ENCODE measurements around the gene GOPC. TPM values are rescaled to one million over a fixed set of nuclear protein-coding genes. Genes with fewer than 3 reads are reported as not detected.
A peak's percentile ranks its signal among the peaks of the same experiment; 100 is the strongest.

The GOPC gene
- total RNA-seq, 1 experiment from 2014 or later: 53.2 TPM

DNA sequence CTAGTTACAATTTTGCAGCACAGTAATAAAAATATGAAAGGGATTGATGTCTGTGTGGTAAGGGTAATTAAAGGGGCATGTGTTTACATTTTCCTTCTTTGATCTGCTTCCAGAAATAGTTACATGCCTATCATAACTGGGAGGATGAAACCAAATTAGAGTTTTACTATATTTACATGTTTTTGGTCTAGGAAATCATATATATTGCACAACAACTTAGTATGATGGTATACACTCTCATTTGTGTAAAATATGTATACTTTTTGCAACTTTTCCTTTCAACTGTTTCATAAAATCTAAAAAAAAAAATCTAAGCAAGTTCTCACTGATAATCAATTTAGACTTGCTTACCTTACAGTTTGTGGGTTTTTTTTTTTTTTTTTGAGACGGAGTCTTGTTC, 87.7 kb downstream of the GOPC start:
- Mint-ChIP-seq H3K4me3 (ENCODE audit: unreplicated experiment) (no peak overlapping the region), H3K27ac (ENCODE audit: low read depth, unreplicated experiment) (no peak overlapping the region), H3K9me3 (ENCODE audit: unreplicated experiment) (no peaks in the 10 kb centered on the region), H3K27me3 (ENCODE audit: insufficient read depth, unreplicated experiment) (no peaks in the 10 kb centered on the region), H3K36me3 (ENCODE audit: insufficient read depth, unreplicated experiment) (peaks cover 21% of the 10 kb centered on the region), H3K4me1 (ENCODE audit: insufficient read depth, unreplicated experiment) (peaks cover 13% of the 10 kb centered on the region)
- POLR2A ChIA-PET: no interaction called here
- TF ChIP-seq, protein P1, sequence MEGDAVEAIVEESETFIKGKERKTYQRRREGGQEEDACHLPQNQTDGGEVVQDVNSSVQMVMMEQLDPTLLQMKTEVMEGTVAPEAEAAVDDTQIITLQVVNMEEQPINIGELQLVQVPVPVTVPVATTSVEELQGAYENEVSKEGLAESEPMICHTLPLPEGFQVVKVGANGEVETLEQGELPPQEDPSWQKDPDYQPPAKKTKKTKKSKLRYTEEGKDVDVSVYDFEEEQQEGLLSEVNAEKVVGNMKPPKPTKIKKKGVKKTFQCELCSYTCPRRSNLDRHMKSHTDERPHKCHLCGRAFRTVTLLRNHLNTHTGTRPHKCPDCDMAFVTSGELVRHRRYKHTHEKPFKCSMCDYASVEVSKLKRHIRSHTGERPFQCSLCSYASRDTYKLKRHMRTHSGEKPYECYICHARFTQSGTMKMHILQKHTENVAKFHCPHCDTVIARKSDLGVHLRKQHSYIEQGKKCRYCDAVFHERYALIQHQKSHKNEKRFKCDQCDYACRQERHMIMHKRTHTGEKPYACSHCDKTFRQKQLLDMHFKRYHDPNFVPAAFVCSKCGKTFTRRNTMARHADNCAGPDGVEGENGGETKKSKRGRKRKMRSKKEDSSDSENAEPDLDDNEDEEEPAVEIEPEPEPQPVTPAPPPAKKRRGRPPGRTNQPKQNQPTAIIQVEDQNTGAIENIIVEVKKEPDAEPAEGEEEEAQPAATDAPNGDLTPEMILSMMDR (IDR thresholded peaks at IDR 0.05; ENCODE audit: unreplicated experiment): no peak
- CTCF ChIA-PET: interaction anchor here (0.6 kb wide), 2 partner anchors 40 to 111 kb away, joined by 3 read pairs; no protein-coding TSS in a partner anchor
- intact Hi-C loops (cut with micrococcal nuclease): no loop called here
- DNase-seq (ENCODE audit: unreplicated experiment): no peak
- BruUV-seq (replicated peaks): no TSS peak

GRCh38 chr6:117513778-117514365, 88.4 kb downstream of the GOPC start:
- ChIA-PET CTCF (no interaction called here), POLR2A (no interaction called here)
- Mint-ChIP-seq H3K9me3 (ENCODE audit: unreplicated experiment) (no peaks in the 10 kb centered on the region), H3K36me3 (ENCODE audit: insufficient read depth, unreplicated experiment) (peaks cover 23% of the 10 kb centered on the region), H3K4me1 (ENCODE audit: insufficient read depth, unreplicated experiment) (peaks cover 16% of the 10 kb centered on the region), H3K27ac (ENCODE audit: low read depth, unreplicated experiment) (no peak overlapping the region), H3K4me3 (ENCODE audit: unreplicated experiment) (no peak overlapping the region), H3K27me3 (ENCODE audit: insufficient read depth, unreplicated experiment) (no peaks in the 10 kb centered on the region)
- DNase-seq (ENCODE audit: unreplicated experiment): no peak
- TF ChIP-seq, protein P1 (IDR thresholded peaks at IDR 0.05; ENCODE audit: unreplicated experiment): no peak
- BruUV-seq (replicated peaks): no TSS peak
- intact Hi-C loops (cut with micrococcal nuclease): no loop called here

DNA sequence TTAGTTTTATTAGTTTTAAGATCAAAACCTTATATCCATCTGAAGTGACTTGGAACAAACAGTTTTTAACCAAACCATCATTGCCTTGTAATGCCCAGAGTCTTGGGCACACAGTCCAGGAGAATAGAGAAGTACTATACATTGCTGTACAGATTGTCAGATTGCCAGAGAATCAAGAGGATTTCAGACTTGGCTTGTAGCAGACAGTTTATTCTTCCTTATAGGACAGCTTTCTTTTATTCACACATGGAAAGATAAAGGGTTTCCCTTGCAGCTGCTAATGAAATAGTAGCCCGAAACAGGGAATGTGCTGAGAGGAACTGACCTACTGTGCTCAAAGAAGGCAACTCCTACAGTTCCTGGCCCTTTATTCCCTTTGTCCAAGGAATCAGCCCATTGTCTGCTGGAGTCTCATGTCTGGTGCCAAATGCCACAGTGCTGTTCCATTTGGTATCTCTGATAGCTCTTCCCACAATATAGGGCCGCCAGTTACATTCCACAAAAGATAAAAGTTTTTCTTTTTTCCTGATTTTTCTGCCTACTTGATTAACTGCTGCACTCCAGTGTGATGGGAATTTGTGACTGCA, 89.2 kb downstream of the GOPC start:
- ChIA-PET POLR2A (no interaction called here), CTCF (no interaction called here)
- no TSS peak for BruUV-seq (replicated peaks)
- Mint-ChIP-seq H3K4me1 (ENCODE audit: insufficient read depth, unreplicated experiment) (peaks cover 11% of the 10 kb centered on the region), H3K27ac (ENCODE audit: low read depth, unreplicated experiment) (no peak overlapping the region), H3K36me3 (ENCODE audit: insufficient read depth, unreplicated experiment) (peaks cover 17% of the 10 kb centered on the region), H3K4me3 (ENCODE audit: unreplicated experiment) (no peak overlapping the region), H3K9me3 (ENCODE audit: unreplicated experiment) (no peaks in the 10 kb centered on the region), H3K27me3 (ENCODE audit: insufficient read depth, unreplicated experiment) (no peaks in the 10 kb centered on the region)
- DNase-seq (ENCODE audit: unreplicated experiment): no peak
- intact Hi-C loops (cut with micrococcal nuclease): no loop called here
- TF ChIP-seq, protein P1 (IDR thresholded peaks at IDR 0.05; ENCODE audit: unreplicated experiment): no peak

- Mint-ChIP-seq H3K9me3 (ENCODE audit: unreplicated experiment) (no peaks in the 10 kb centered on the region), H3K4me3 (ENCODE audit: unreplicated experiment) (no peak overlapping the region), H3K36me3 (ENCODE audit: insufficient read depth, unreplicated experiment) (peaks cover 17% of the 10 kb centered on the region), H3K27me3 (ENCODE audit: insufficient read depth, unreplicated experiment) (no peaks in the 10 kb centered on the region), H3K4me1 (ENCODE audit: insufficient read depth, unreplicated experiment) (peaks cover 16% of the 10 kb centered on the region), H3K27ac (ENCODE audit: low read depth, unreplicated experiment) (peak overlapping the region; percentile 49)
- intact Hi-C loops (cut with micrococcal nuclease): no loop called here
- no peak for DNase-seq (ENCODE audit: unreplicated experiment)
- ChIA-PET CTCF (no interaction called here), POLR2A (interaction anchor here (1.0 kb wide), 1 partner anchor 24 kb away, joined by 3 read pairs; no protein-coding TSS in a partner anchor)
- no TSS peak for BruUV-seq (replicated peaks)
- TF ChIP-seq, protein P1 (IDR thresholded peaks at IDR 0.05; ENCODE audit: unreplicated experiment): no peak
Observed at GRCh38 chr6:117512056-117512828, 90.1 kb downstream of the GOPC start.

Data from MCF 10A (cell line).